Activated naive CD8-positive, alpha-beta T cell treated with anti-CD3 and anti-CD28 coated beads, Interleukin-2, amount 10 ng/mL, durations not matched to agents 7 days and 5 days (primary cell): Measurements from ENCODE around the gene NEK5. TPM values are rescaled to one million over a fixed set of nuclear protein-coding genes. Genes with fewer than 3 reads are reported as not detected.

Experiments
- ATAC-seq: fragments of 150-1000 bp; cut with Tn5 transposase; one replicate; pipeline ENCODE4 v1.10.0; 2021; ENCODE audit warnings: low read depth, moderate library complexity
- POLR2A ChIA-PET: fragments of 350-600 bp; sonication (Branson Sonifier 250); formaldehyde crosslinking; loops from one replicate; lab custom pipeline; 2021; ENCODE audit warnings: antibody characterized with exemption; lab: Charles Lee
- DNase-seq: peaks from one replicate; pipeline ENCODE4 v3.0.0; 2021
- H3K27ac Mint-ChIP-seq: one replicate; pipeline ENCODE4 v1.8.0; 2022; ENCODE audit warnings: mild to moderate bottlenecking, mixed read lengths
- H3K27me3 Mint-ChIP-seq: one replicate; pipeline ENCODE4 v1.8.0; 2022; ENCODE audit warnings: mild to moderate bottlenecking, moderate library complexity, mixed read lengths
- H3K36me3 Mint-ChIP-seq: one replicate; pipeline ENCODE4 v1.8.0; 2021; ENCODE audit warnings: mild to moderate bottlenecking, mixed read lengths
- H3K4me1 Mint-ChIP-seq: one replicate; pipeline ENCODE4 v1.8.0; 2021; ENCODE audit warnings: mixed read lengths
- H3K4me3 Mint-ChIP-seq: one replicate; pipeline ENCODE4 v1.8.0; 2022; ENCODE audit warnings: mild to moderate bottlenecking, moderate library complexity, mixed read lengths
- H3K9me3 Mint-ChIP-seq: one replicate; pipeline ENCODE4 v1.8.0; 2021; ENCODE audit warnings: mixed read lengths
- total RNA-seq, 2 experiments: library from RNA; stranded (reverse); gene quantifications; one replicate each; pipeline ENCODE4 v1.2.3, GENCODE V29; 2021

The NEK5 gene
- total RNA-seq, 2 experiments from 2014 or later: not detected

- POLR2A ChIA-PET: no interaction called here
- no peak overlapping the region for H3K4me3 Mint-ChIP-seq
Observed at GRCh38 chr13:51995677-51996551, 133.0 kb downstream of the NEK5 start.

GRCh38 chr13:51993713-51994112, 135.2 kb downstream of the NEK5 start:
- H3K4me3 Mint-ChIP-seq: no peak overlapping the region
- no peak overlapping the region for H3K27ac Mint-ChIP-seq
- ATAC-seq (no peak), DNase-seq (no peak)
- peaks cover 16% of the 10 kb centered on the region for H3K27me3 Mint-ChIP-seq
- no peaks in the 10 kb centered on the region for H3K36me3 Mint-ChIP-seq
- H3K4me1 Mint-ChIP-seq: peaks cover 4% of the 10 kb centered on the region
- no peaks in the 10 kb centered on the region for H3K9me3 Mint-ChIP-seq
- POLR2A ChIA-PET: no interaction called here

More at GRCh38 chr13:51995677-51996551, 133.0 kb downstream of the NEK5 start:
- Mint-ChIP-seq H3K27ac (no peak overlapping the region), H3K27me3 (peaks cover 25% of the 10 kb centered on the region), H3K4me1 (peaks cover 4% of the 10 kb centered on the region), H3K9me3 (no peaks in the 10 kb centered on the region), H3K36me3 (no peaks in the 10 kb centered on the region)
- ATAC-seq: no peak
- no peak for DNase-seq

GRCh38 chr13:51988988-51989618, 139.8 kb downstream of the NEK5 start:
- H3K4me3 Mint-ChIP-seq: no peak overlapping the region
- H3K4me1 Mint-ChIP-seq: no peaks in the 10 kb centered on the region
- DNase-seq: no peak
- ATAC-seq: no peak
- POLR2A ChIA-PET: no interaction called here
- H3K9me3 Mint-ChIP-seq: no peaks in the 10 kb centered on the region
- no peaks in the 10 kb centered on the region for H3K36me3 Mint-ChIP-seq
- H3K27ac Mint-ChIP-seq: no peak overlapping the region
- H3K27me3 Mint-ChIP-seq: peaks cover 11% of the 10 kb centered on the region

Other genes with a start within 250 kb of the NEK5 start
- gene ATP7B, start 117.6 kb downstream of the NEK5 start, total RNA-seq: under 1 TPM; 0.51 to 0.64 TPM
- 10 to 100 TPM; 30.0 to 30.5 TPM for gene ALG11, start 116.7 kb downstream of the NEK5 start, total RNA-seq
- gene UTP14C, start 104.4 kb downstream of the NEK5 start, total RNA-seq: 10 to 100 TPM; 10.7 to 12.4 TPM
- gene NEK3, start 30.5 kb upstream of the NEK5 start, total RNA-seq: 1 to 10 TPM; 2.1 TPM